HG02870 (cell line): ENCODE data around the gene ZNFX1.

ENCODE experiments used
- ATAC-seq: cut with Tn5 transposase; IDR thresholded peaks from one replicate; pipeline ENCODE4 v1.9.1; 2021; ENCODE audit warnings: mild to moderate bottlenecking, moderate library complexity; ENCODE audit not compliant: unreplicated experiment

Gene ZNFX1

GRCh38 chr20:49293122-49293521 lies 15.3 kb upstream of the ZNFX1 start:
- no peak for ATAC-seq

GRCh38 chr20:49292010-49292409 lies 14.2 kb upstream of the ZNFX1 start:
- no peak for ATAC-seq

GRCh38 chr20:49291200-49291599 lies 13.3 kb upstream of the ZNFX1 start:
- ATAC-seq = no peak

DNA sequence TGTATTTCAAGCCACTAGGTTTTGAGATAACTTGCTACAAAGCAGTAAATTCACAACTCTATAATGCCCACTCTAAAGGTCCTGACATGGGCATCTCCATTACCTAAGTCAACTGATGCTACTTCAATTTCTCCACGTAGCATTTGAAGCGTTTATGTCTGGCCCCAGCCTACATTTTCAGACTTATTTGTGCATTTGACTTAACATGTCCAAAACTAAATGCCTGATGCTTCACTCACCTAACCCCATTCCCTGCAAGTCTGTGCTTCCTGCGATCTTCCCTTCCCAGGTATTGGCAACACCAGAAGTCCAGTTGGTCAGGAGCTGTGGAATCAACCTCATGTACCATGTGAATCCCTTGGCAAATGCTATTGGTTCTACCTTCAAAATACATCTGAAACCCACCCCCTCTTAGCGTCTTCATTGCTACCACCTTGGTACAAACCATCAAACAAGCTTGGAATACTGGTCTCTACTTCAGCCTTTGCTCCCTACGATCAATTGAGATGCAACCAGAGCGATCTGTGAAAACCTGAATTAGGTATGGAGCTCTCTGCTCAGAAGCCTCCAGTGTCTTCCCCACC lies 12.8 kb upstream of the ZNFX1 start:
- ATAC-seq = no peak

GRCh38 chr20:49288784-49289696 lies 11.2 kb upstream of the ZNFX1 start:
- ATAC-seq = no peak

DNA sequence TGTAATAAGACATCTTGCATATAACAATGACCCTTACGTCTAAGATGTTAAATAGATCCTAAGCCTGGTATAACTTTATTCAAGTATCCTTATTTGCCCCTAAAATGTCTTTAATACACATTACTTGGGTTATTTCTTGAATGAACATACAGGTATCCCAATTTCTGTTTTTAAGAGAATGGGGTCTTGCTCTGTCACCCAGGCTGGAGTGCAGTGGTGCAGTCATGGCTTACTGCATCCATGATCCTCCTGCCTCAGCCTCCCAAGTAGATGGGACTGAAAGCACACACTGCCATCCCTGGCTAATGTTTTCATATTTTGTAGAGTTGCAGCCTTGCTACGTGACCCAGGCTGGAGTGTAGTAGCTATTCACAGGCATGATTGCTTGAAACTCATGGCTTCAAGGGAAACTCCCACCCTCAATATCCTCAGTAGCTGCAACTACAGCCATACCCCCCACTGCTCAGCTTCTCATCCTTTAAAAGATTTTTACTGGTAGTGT lies 10.4 kb upstream of the ZNFX1 start:
- ATAC-seq = no peak

- ATAC-seq = no peak
These were observed 9.8 kb upstream of the ZNFX1 start for GRCh38 chr20:49287555-49288249.

DNA sequence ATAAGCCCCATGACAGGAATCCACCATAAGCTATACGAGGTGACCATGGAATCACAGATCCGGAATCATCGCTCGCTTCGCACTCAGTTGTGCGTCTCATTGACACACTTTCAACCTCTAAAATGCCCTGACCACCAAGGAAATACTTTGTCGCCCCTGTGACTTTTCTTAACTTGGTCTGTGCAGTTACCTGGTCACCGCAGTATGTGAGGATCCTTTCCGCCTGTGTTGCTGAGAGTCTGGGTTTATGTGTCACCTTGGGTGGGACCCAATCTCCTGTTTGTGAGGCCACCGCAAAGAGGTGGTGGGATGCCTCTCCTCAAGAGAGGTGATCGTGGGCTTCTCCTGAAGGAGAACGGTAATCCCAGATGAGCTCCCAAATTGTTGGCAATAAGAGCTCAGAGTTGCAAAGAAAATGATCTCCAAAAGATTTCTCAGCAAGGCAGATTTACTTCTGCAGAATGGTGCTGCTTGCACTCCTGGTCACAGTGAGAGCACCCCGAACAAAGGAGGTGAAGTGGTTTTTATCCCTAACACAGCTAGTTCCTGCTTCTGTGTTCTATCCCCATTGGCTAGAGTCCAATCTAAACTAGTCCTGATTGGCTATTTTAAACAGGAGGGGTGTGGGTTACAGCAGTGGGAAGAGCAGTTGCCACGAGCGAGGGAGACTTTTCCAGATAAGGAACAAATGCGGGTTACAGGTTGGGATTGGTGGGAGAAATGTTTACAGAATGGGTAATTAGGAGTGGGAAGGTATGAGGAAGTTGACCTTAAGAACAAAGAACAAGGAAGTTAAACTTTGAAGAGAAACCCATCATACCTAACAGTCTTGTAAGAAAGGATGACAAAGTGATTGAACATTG lies 9.1 kb upstream of the ZNFX1 start:
- ATAC-seq = no peak

DNA sequence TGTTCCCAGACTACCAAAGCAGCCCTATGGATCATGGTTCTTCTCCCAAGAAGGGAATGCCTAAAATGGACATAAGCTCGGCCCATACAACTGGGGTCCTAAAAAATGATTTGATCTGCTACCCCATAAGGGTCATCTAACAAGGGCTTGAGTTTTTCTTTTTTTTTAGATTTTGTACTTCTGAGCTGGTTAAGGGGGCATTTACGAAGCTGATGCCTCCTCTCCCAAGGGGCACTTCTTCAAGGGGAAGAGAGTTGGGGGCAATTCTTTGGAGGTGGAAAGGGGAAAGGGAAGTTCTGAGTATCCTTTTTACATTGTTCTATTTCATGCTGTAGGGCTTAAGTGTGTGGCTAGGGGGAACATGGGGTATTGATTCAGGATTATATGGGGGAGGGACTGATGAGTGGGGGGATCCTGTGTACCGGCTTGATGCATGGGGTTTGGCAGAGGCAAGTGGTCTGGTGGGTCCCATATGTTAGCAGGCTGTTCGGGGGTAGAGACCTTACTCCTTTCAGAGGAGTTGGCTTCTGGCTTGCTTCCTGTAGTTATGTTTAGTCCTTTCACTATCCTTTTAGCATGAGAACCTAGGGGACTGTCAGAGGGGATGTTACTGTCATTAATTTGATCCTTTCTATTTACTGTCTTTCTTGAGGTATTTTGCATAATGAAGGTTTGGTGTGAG lies 8.1 kb upstream of the ZNFX1 start:
- no peak for ATAC-seq

DNA sequence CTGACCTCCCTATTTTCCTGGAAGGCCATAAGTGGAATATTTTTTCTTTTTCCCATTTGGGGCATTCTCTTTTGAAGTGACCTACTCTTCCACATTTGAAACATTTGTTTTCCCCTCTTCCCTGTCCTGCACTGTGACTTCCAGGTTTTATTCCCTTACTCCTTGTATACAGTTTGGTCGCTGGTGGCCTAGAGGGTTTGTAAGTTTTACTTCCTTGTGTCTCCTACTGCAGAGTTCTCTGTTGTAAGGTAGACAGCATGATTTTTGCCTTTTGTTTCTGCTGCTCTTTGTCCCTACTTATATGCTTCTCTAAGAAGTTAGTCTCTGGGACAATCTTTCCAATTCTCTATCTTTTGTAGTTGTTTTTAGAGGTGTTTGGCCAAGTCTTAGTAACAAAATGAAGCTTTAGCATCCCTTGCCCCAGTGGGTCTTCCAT lies 7.4 kb upstream of the ZNFX1 start:
- ATAC-seq = no peak

DNA sequence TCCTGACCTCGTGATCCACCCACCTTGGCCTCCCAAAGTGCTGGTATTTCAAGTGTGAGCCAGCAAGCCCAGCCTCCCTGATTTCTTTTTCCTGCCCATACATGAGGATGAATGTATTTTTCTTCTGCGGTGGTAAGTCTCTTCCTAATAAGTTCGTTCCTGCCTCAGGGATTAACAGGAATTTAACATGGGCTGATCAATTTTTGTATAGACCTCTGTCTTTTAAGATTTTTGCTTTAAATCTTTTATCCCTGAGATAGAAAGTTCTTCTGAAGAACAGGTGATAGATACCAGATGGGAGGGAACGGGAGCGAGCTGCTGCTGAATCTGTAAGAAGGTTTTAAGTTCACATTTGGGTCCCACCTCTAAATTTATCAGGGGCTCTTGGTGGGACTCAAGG lies 7.0 kb upstream of the ZNFX1 start:
- ATAC-seq = no peak

DNA sequence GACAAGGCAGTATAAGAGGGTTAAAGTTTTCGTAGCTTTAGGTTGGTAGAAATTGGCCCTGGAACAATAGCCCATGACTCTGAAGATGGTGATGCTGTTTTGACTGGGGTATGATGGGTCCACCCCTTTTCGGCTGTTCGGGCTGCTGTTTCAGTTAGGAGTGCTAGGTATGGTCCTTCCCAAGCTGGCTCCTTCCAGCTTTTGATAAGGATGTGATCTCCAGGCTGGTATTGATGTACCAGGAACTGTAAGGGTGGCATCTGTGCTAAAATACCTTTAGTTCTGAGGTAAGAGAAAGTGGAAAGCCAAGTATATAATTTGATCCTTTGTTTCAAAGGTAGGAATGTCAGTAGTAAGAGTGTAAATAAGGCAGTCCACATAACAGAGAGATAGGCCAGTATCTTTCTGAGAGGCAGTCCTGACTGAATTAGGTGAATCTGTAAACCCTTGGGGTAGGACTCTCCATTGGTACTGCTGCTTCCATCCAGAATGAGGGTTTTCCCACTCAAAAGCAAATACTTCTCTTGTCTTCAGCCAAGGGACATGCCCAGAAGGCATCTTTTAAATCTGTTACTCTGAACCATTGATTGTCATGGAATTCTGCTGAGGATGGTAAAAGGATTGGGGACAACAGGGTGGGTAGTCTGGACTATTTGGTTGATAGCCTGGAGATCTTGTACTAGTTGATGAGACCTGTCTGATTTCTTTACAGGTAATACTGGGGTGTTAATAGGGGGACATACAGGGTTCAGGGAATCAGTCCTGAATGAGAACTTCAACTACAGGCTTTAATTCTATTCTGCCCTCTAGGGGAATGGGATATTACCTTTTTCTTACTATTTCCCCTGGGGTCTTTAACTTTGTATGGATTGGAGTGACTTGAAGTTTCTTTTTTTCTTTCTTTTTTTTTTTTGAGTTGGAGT lies 6.1 kb upstream of the ZNFX1 start:
- ATAC-seq = no peak

- ATAC-seq = no peak
These were observed 5.4 kb upstream of the ZNFX1 start for GRCh38 chr20:49283176-49283702.

GRCh38 chr20:49282584-49283171 lies 4.8 kb upstream of the ZNFX1 start:
- ATAC-seq = no peak

GRCh38 chr20:49281913-49282467 lies 4.1 kb upstream of the ZNFX1 start:
- no peak for ATAC-seq

DNA sequence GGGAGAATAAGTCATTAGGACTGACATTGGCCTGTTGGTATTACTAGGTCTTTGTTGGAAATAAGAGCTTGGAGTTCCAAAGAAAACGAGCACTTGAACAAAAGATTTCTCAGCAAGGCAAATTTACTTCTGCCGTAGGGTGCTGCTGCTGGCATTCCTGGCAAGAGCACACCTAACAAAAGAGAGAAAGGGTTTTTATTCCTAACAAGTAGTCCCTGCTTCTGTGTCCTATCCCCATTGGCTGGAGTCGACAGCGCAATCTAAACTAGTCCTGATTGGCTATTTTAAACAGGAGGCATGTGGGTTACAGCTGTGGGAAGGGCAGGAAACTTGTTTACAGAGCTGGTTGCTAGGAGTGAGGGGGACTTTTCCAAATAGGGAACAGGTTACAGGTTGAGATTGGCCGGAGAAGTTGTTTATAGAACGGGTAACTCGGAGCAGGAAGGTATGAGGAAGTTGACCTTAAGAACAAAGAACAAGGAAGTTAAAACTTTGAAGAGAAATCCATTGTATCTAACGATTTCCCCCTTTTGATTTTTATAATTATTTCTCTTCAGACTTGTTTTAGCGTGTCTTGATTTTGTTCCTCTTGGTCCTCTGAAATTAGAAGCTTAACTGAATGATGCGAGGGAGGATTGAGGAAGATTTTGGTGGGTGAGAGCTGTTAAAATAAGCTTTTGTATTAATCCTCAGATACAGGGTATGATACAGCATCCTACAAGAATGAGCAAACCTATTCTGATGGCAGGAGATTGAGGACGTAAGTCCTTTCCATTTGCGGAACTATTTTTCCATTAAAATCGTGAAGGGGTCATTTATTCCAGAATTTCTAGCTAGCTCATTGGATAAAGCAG lies 3.4 kb upstream of the ZNFX1 start:
- no peak for ATAC-seq

DNA sequence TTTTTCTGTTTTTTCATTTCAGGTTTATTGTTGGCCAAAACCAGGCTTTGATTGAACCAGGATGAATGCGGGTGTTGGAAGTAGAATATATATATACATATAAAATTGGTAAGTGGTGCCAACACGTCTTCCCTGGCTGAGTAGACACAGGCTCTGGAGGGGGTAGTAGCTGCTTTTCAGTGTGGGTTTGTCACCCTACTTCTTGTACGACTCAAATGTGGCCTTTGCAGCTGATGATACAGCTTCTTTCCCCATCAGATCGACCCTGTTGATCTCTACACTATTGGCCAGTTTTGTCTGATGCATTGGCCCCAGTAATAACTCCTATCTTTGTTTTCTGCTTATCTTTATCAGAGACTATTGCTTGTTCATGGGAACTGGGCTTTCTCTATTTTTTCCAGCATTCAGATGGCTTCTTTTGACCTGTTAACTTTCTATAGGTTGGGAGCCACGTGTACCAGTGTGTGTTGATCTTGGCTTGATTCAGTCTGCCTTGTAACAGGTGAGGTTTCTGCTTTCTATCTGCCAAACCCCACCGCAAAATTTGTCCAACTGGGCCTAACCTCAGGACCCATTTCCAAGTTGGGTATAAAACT lies 2.7 kb upstream of the ZNFX1 start:
- ATAC-seq = no peak
